ENCODE results near the gene TBL1XR1. TPM values are rescaled to one million over a fixed set of nuclear protein-coding genes. Genes with fewer than 3 reads are reported as not detected.

TBL1XR1 gene
- total RNA-seq, 4 donors from 2014 or later, result 55.6 to 281 (median 102) TPM

DNA sequence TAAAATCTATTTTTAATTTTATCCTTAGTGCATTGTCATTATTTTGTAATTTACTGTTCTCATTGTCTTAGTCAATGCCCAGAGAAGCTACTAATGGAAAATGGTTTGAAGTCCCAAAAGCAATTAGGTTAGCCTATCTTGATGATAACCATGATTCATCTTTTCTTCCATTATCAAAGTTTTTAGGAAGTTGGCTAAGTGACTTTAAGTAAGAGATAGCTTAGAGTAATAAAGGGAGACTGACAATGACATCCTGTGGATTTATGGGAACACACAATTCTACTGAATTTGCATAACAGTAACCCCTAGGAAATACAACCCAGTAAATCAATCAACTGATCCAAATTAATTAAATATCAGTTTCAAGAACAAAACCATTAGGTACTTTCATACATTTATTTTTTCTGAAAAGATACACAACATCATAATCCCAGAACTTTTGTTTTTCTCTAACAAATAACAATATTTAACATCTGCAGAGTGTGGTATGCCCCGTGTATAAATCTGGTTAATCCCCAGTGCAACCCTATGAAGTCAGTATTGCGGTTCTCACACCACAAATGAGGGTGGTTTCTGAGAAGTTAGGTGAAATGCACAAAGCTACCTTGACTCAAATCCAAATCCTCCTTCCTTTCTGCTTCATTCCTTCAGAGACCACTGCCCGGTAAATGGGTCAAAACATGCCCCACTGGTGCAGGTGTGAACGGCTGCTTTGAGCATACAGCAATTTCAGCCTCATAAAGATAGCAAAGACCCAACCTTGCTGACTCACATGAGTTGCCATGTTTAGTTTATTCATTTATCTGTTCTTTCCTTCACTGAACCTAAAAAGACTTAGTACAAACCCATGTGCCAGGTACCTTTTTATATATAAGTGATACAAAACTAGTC is 202.1 kb downstream of the TBL1XR1 start:
- TF ChIP-seq POLR2A (IDR thresholded peaks at IDR 0.05), result no peak
- TF ChIP-seq, protein P1, sequence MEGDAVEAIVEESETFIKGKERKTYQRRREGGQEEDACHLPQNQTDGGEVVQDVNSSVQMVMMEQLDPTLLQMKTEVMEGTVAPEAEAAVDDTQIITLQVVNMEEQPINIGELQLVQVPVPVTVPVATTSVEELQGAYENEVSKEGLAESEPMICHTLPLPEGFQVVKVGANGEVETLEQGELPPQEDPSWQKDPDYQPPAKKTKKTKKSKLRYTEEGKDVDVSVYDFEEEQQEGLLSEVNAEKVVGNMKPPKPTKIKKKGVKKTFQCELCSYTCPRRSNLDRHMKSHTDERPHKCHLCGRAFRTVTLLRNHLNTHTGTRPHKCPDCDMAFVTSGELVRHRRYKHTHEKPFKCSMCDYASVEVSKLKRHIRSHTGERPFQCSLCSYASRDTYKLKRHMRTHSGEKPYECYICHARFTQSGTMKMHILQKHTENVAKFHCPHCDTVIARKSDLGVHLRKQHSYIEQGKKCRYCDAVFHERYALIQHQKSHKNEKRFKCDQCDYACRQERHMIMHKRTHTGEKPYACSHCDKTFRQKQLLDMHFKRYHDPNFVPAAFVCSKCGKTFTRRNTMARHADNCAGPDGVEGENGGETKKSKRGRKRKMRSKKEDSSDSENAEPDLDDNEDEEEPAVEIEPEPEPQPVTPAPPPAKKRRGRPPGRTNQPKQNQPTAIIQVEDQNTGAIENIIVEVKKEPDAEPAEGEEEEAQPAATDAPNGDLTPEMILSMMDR (IDR thresholded peaks at IDR 0.05), result no peak
- no peaks in the 10 kb centered on the region for H3K36me3 ChIP-seq
- H3K4me3 ChIP-seq, result no peak overlapping the region
- intact Hi-C loops (cut with DNase I; ENCODE audit: low total_unique reads), result no loop called here
- no peak overlapping the region for H3K27ac ChIP-seq
- no peak for DNase-seq
- no peaks in the 10 kb centered on the region for H3K27me3 ChIP-seq
- H3K4me1 ChIP-seq, result no peaks in the 10 kb centered on the region
- no peaks in the 10 kb centered on the region for H3K9me3 ChIP-seq

DNA sequence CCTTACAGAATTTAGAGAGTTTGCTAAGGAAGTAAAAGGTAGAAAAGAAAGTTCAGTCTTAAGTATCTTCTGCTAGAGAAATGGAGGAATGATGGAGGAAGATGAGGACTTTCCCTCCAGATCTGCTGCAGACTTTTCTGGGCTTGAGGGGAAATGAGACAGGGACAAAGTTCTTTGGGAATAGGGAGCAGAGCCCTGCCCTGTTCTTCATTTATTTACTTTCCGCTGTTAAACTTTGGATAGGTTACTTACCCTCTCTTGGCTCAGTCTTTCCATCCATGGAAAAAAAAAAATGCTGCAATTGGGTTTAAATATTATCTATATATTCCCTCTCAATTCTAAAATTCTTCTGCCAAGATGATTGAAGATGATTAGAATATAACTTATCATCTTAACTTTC is 202.9 kb downstream of the TBL1XR1 start:
- H3K4me3 ChIP-seq, result no peak overlapping the region
- no peaks in the 10 kb centered on the region for H3K4me1 ChIP-seq
- intact Hi-C loops (cut with DNase I; ENCODE audit: low total_unique reads), result no loop called here
- no peak overlapping the region for H3K27ac ChIP-seq
- H3K9me3 ChIP-seq, result no peaks in the 10 kb centered on the region
- TF ChIP-seq, protein P1 (IDR thresholded peaks at IDR 0.05), result no peak
- no peak for TF ChIP-seq POLR2A (IDR thresholded peaks at IDR 0.05)
- H3K36me3 ChIP-seq, result no peaks in the 10 kb centered on the region
- DNase-seq, result no peak
- H3K27me3 ChIP-seq, result no peaks in the 10 kb centered on the region

DNA sequence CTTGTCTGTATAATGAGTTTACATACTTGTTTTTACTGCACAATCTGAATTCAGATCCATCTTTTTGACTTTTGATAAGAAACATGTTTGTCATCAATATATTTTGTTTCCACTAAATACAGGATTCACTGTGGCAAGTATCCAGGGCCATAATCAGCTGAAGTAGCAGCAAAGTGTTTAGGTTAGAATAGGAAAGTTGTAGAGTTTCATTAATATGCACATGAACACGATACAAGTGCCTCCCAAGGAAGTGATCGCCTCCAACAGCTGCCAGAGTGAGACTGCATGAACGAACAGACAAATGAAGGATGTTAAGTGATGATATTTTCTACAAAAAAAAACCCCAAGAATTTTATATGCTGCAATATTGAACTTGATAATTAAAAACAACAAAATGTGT is 204.3 kb downstream of the TBL1XR1 start:
- Histone ChIP-seq H3K36me3 (no peaks in the 10 kb centered on the region), H3K9me3 (no peaks in the 10 kb centered on the region), H3K27me3 (no peaks in the 10 kb centered on the region), H3K27ac (no peak overlapping the region), H3K4me1 (no peaks in the 10 kb centered on the region), H3K4me3 (no peak overlapping the region)
- no peak for TF ChIP-seq POLR2A (IDR thresholded peaks at IDR 0.05)
- TF ChIP-seq, protein P1 (IDR thresholded peaks at IDR 0.05), result no peak
- intact Hi-C loops (cut with DNase I; ENCODE audit: low total_unique reads), result no loop called here
- DNase-seq, result no peak

DNA sequence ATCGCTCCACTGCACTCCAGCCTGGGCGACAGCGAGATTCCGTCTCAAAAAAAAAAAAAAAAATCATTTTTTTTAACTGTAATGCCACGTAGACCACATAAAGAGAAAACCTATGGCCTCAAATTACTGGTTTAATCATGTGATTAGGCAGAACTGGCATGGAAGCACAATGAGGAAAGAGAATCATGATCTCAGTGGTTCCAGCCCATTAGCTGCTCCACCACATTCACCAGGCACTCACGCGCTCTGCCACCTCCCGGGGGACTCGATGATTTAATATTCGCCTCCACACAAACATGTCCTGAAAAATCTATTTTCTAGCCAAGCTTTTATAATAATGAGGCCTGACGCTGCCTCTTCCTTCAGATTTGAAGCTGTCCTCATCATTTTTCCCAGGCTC is 204.7 kb downstream of the TBL1XR1 start:
- Histone ChIP-seq H3K27me3 (no peaks in the 10 kb centered on the region), H3K36me3 (no peaks in the 10 kb centered on the region), H3K4me3 (no peak overlapping the region), H3K4me1 (no peaks in the 10 kb centered on the region), H3K9me3 (no peaks in the 10 kb centered on the region), H3K27ac (no peak overlapping the region)
- intact Hi-C loops (cut with DNase I; ENCODE audit: low total_unique reads), result no loop called here
- no peak for TF ChIP-seq POLR2A (IDR thresholded peaks at IDR 0.05)
- TF ChIP-seq, protein P1 (IDR thresholded peaks at IDR 0.05), result no peak
- no peak for DNase-seq

DNA sequence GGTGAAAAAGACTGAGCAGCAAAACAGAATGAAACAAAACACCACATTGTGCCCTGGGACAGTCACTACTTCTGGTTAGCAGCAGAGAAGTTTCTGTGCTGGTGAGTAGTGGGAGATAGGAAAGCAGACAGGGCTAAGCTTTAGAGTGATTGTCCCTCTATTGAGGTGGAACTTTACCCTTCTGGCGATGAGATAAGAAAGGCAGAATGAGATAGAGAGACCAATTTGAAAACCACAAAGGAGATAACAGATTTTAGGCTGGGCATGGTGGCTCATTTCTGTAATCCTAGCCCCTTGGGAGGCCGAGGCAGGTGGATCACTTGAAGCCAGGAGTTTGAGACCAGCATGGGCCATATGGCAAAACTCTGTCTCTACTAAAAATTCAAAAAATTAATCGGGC is 208.5 kb downstream of the TBL1XR1 start:
- no peak for TF ChIP-seq POLR2A (IDR thresholded peaks at IDR 0.05)
- TF ChIP-seq, protein P1 (IDR thresholded peaks at IDR 0.05), result no peak
- Histone ChIP-seq H3K9me3 (no peaks in the 10 kb centered on the region), H3K27ac (no peak overlapping the region), H3K4me3 (no peak overlapping the region), H3K27me3 (no peaks in the 10 kb centered on the region), H3K36me3 (no peaks in the 10 kb centered on the region), H3K4me1 (no peaks in the 10 kb centered on the region)
- intact Hi-C loops (cut with DNase I; ENCODE audit: low total_unique reads), result no loop called here
- DNase-seq, result no peak
